Measurements from ENCODE around the gene SMG1. TPM values are rescaled to one million over a fixed set of nuclear protein-coding genes. Genes with fewer than 3 reads are reported as not detected.
"Not testable (repeated sequence)": the region's sequence is repeated elsewhere in the genome, so short reads cannot be mapped to it uniquely, and the experiment has no call there.

The SMG1 gene
- total and polyA plus RNA-seq, 12 donors, result 11.7 to 58.2 (median 50.2) TPM

DNA sequence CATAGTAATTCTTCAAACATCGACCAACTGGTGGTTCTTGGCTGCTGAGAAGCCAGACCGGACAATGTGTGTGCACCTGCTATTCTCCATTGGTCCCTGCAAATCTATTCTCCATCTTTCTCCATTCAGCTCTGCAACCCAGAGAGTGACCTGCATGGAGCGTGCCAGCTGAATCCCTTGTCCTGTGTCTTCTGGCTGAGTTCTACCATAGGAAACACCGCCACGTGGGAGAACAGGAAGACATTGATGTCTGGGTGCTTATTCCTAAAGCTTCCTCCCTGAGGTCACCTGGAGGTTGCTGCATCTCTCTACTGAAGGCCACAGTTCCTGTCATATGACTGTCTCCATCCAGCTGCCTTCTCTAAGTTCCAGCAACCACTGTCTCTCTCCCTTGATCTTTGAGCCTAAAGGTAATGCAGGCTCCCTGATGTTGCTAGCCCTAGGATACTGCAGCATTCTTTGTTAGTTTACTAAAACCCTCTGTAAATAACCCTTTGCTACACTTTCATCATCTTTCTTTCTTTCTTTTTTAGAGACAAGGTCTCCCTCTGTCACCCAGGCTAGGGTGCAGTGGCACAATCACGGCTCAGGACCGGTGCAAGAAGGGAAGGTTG, 10.6 kb upstream of the SMG1 start:
- Histone ChIP-seq H3K4me1 (peaks cover 0 to 12% (median 3%) of the 10 kb centered on the region in 9 donors), H3K9me3 (no peaks in the 10 kb centered on the region), H3K4me3 (no peak overlapping the region), H3K36me3 (no peaks in the 10 kb centered on the region), H3K27ac (no peak overlapping the region), H3K27me3 (no peaks in the 10 kb centered on the region)
- WGBS, 2 donors, result 71 to 88% methylated on average over 7 of the region's 7 CpGs
- DNase-seq, result no peak
- no peak for ATAC-seq
- no peak for TF ChIP-seq CTCF (IDR thresholded peaks at IDR 0.05)
- intact Hi-C loops (cut with DNase I), result no loop called here

DNA sequence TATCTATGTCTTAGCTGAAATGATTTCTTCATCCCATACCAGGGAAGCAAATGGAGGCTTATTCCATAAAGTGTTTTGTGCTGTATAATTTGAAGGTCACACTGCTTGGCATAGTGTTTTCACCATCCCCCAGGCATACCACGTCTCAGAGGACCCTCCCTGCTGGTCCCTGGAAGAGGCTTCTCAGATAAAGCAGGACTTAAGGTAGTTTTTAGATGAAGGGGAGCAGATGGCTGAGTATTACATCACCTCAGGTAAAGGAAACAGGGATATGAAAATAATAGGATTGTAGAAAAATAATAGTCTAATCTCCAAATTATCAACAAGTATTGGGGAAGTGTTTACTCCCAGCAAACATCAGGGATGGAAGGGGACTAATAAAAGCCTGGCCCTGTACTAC, 7.3 kb upstream of the SMG1 start:
- no peak for DNase-seq
- H3K4me1 ChIP-seq, result peaks cover 0 to 14% (median 3%) of the 10 kb centered on the region in 9 donors
- H3K9me3 ChIP-seq, result no peaks in the 10 kb centered on the region
- 13 to 15% methylated on average over 1 of the region's 1 CpG for WGBS, 2 donors
- H3K27ac ChIP-seq, result peak overlapping the region in 8 of 10 donors; percentile 79 to 93 (median 88)
- intact Hi-C loops (cut with DNase I), result no loop called here
- H3K27me3 ChIP-seq, result no peaks in the 10 kb centered on the region
- H3K36me3 ChIP-seq, result no peaks in the 10 kb centered on the region
- TF ChIP-seq CTCF (IDR thresholded peaks at IDR 0.05), result no peak
- H3K4me3 ChIP-seq, result no peak overlapping the region
- ATAC-seq, result no peak

- WGBS, 2 donors, result 38 to 39% methylated on average over 5 of the region's 5 CpGs
- ATAC-seq (peak; percentile 58 to 84 (median 70)), DNase-seq (no peak)
- Histone ChIP-seq H3K27ac (peak overlapping the region; percentile 68 to 93 (median 86)), H3K27me3 (no peaks in the 10 kb centered on the region), H3K4me1 (peaks cover 0 to 14% (median 3%) of the 10 kb centered on the region in 9 donors), H3K36me3 (no peaks in the 10 kb centered on the region), H3K9me3 (no peaks in the 10 kb centered on the region), H3K4me3 (no peak overlapping the region)
- intact Hi-C loops (cut with DNase I), result no loop called here
- TF ChIP-seq CTCF (IDR thresholded peaks at IDR 0.05), result no peak
Measured at GRCh38 chr16:18932243-18932987, 6.2 kb upstream of the SMG1 start.

DNA sequence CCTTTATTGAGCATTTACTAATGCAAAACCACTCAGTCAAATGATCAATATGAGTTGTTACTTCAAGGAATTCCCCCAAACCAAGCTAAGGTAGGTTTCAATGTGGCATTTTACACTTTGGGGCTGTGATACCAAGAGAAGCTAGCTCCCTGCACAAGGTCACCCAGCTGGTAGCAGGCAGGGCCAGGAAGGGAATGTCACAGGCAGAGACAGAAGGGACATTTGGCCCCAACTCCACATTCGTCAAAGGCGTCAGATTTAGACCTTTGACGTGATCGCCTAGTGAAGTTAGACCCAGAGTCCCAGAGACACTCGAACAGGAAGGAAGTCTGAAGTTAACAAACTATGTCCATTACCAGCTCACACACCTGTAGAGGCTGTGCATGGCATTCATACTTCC, 5.5 kb upstream of the SMG1 start:
- Histone ChIP-seq H3K9me3 (no peaks in the 10 kb centered on the region), H3K4me3 (no peak overlapping the region), H3K4me1 (peaks cover 0 to 19% (median 3%) of the 10 kb centered on the region in 9 donors), H3K36me3 (no peaks in the 10 kb centered on the region), H3K27me3 (no peaks in the 10 kb centered on the region), H3K27ac (peak overlapping the region; percentile 68 to 93 (median 86))
- 17 to 36% methylated on average over 5 of the region's 5 CpGs for WGBS, 2 donors
- no peak for TF ChIP-seq CTCF (IDR thresholded peaks at IDR 0.05)
- ATAC-seq (peak; percentile 80 to 95 (median 89)), DNase-seq (peak; percentile 34 to 73)
- intact Hi-C loops (cut with DNase I), result no loop called here

DNA sequence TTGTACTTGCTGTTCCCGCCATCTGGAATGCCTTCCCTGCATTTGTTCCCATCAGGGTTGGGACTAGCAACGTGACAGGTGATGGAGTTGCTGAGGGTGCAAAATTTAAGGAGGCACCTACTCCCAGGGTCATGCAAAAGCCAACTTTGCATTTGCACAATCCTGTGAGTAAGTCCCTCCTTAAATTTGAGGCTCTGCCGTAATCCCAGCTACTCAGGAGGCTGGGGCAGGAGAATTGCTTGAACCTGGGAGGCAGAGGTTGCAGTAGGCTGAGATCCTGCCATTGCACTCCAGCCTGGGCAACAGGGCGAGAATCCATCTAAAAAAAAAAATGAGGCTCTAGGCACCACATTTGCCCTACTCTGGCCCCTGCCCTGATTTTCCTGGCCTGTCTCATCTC, 3.9 kb upstream of the SMG1 start:
- Histone ChIP-seq H3K27ac (peak overlapping the region in 1 of 10 donors; percentile 13), H3K4me1 (peaks cover 0 to 20% (median 4%) of the 10 kb centered on the region in 9 donors)
- H3K4me3 ChIP-seq; H3K36me3 ChIP-seq; intact Hi-C loops (cut with DNase I); H3K9me3 ChIP-seq; H3K27me3 ChIP-seq; DNase-seq; ATAC-seq: not testable (repeated sequence)
- 67 to 75% methylated on average over 4 of the region's 4 CpGs for WGBS, 2 donors

DNA sequence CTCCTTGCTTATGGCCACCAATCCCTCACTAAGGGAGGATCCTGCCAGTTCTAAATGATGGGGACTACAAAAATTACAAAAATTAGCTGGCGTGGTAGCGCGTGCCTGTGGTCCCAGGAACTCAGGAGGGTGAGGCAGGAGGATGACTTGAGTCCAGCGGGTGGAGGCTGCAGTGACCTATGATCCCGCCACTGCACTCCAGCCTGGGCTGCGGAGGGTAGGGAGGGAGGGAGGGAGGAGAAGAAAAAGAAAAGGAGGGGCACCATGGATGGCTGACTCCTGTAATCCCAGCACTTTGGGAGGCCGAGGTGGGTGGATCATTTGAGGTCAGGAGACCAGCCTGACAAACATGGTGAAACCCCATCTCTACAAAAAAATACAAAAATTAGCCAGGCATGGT, 1.9 kb upstream of the SMG1 start:
- H3K27ac ChIP-seq; H3K27me3 ChIP-seq; ATAC-seq; DNase-seq; H3K36me3 ChIP-seq; H3K4me3 ChIP-seq; H3K9me3 ChIP-seq; intact Hi-C loops (cut with DNase I): not testable (repeated sequence)
- H3K4me1 ChIP-seq, result peaks cover 0 to 38% (median 17%) of the 10 kb centered on the region in 9 donors
- WGBS, 2 donors, result 90 to 94% methylated on average over 7 of the region's 7 CpGs

DNA sequence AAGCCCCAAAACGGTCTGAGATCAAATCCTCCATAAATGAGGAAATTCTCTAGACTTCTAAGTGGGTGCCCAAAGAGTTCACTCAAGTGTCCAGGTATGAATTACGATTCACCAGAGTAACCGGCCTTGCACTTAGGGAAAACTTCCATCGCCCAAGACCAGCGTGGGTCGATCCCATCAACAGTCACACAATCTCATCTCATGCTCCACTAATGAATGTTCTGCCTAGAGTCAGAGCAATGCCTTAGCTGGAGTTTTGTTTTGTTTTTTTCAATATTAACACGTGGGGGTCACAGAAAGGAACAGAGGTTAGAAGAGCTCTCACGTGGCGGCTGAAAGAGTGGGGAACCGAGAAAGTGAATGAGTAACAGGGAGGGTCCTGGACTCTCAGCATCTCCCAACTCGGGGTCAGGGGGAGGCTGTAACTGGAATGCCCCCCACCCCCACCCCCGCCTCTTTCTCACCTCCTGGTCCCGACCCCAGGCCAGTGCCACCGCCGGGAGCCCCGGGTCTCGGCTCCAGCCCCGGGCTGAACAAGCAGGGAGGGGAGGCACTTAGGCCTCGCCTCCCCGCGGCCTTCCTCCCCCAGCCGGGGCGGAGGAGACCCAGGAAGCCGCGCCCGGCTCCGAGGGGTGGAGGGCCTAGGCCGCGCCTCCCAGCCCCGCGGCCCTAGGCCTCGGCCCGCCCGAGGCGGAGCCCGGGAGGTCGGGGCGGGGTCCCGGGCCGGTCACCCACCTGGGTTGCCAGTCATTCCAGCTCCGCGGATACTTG, 808 bp downstream of the SMG1 start:
- intact Hi-C loops (cut with DNase I), result not testable (repeated sequence)
- ATAC-seq, result peak; percentile 51 to 83 (median 70)

More for the DNA sequence above, 808 bp downstream of the SMG1 start:
- Histone ChIP-seq H3K4me3 (peak overlapping the region; percentile 61 to 95 (median 81)), H3K27ac (peak overlapping the region; percentile 76 to 98 (median 93)), H3K4me1 (peaks cover 0 to 46% (median 9%) of the 10 kb centered on the region in 9 donors)
- H3K27me3 ChIP-seq, H3K9me3 ChIP-seq, H3K36me3 ChIP-seq: not testable (repeated sequence)
- DNase-seq, result peak; percentile 10 to 58
- WGBS, 2 donors, result 0% methylated on average over 32 to 40 of the region's 42 CpGs

Data from heart right ventricle (tissue), 16 donors.